Gastroesophageal sphincter (tissue), 3 donors: ENCODE results near the gene SH3BP5.

Experiments
- CTCF ChIP-seq, 4 experiments: fragments of 200-600 bp in 2 of 4; fragments of 450-650 bp in 2 of 4; sonication (generic) in 1 of 4; IDR thresholded peaks; one replicate each; pipeline ENCODE4 v1.5.1; 2017 to 2019; ENCODE audit warnings: antibody characterized with exemption in 4 of 4, mild to moderate bottlenecking in 2 of 4, moderate library complexity in 2 of 4
- EP300 ChIP-seq: sonication (generic); formaldehyde crosslinking; IDR thresholded peaks from one replicate; pipeline ENCODE4 v1.6.1; 2017; ENCODE audit warnings: antibody characterized with exemption, mild to moderate bottlenecking

GRCh38 chr3:15299036-15299435, 33.4 kb downstream of the SH3BP5 start:
- no peak for TF ChIP-seq CTCF (IDR thresholded peaks at IDR 0.05)
- no peak for TF ChIP-seq EP300
